Measurements from ENCODE around the gene CDC37.

CDC37 gene

DNA sequence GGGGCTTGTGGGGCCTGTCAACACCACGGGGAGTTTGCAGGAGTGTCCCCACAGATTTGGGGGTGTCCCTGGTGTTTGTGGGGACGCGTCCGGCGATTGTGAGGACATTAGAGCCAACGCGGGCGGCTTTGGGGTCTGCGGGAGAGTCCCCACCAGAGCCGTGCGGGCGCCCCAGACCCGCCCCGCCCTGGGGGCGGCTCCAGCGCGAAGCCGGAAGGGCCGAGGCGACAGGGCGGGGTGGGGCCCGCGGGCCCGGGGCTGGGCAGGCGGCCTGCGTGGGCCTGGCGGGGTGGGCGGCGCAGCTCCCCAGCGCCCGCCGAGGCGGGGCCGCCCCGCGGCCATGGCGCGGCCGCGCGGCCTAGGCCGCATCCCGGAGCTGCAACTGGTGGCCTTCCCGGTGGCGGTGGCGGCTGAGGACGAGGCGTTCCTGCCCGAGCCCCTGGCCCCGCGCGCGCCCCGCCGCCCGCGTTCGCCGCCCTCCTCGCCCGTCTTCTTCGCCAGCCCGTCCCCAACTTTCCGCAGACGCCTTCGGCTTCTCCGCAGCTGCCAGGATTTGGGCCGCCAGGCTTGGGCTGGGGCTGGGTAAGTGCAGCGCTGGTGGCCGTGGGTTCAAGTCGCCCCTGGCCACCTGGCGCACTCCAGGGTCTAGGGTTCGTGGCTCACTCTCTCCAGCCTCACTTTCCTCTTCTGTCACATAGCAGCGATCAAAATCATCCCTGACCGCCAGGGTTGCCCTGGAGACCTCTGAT lies 27.3 kb upstream of the CDC37 start:
- Histone ChIP-seq H2AK5ac (ENCODE audit: low read depth, low read length) (peak overlapping the region; percentile 83), H3K27ac (replicated peaks; ENCODE audit: low read length) (no peak overlapping the region), H3K4me2 (ENCODE audit: insufficient read depth, low read length, poor library complexity, severe bottlenecking) (peak overlapping the region; percentile 43), H3K9me3 (replicated peaks in 1 of 2; ENCODE audit: control insufficient read depth in 2 of 2, insufficient read depth in 1 of 2, low read depth in 1 of 2, low read length in 2 of 2) (peaks cover 0 to 5% of the 10 kb centered on the region in 2 donors), H3K14ac (ENCODE audit: low read length) (peak overlapping the region; percentile 67), H3K36me3 (replicated peaks in 1 of 2; ENCODE audit: control insufficient read depth in 2 of 2, insufficient read depth in 2 of 2, low read length in 2 of 2) (no peaks in the 10 kb centered on the region), H2AFZ (ENCODE audit: low read length) (peak overlapping the region; percentile 48), H3K9ac (ENCODE audit: low read depth, low read length, poor library complexity) (peak overlapping the region; percentile 24), H2BK15ac (ENCODE audit: low read length) (no peak overlapping the region), H3K4me3 (ENCODE audit: low read length in 2 of 2) (peak overlapping the region; percentile 39 to 65), H2BK12ac (ENCODE audit: low read length) (peak overlapping the region; percentile 63), H3K4me1 (ENCODE audit: control insufficient read depth in 2 of 2, insufficient read depth in 1 of 2, low read depth in 1 of 2, low read length in 2 of 2) (peaks cover 6 to 11% of the 10 kb centered on the region in 2 donors), H2BK120ac (ENCODE audit: low read depth, low read length) (no peak overlapping the region), H3K23ac (ENCODE audit: low read depth, low read length, poor library complexity) (peak overlapping the region; percentile 87), H2BK5ac (ENCODE audit: low read length) (no peak overlapping the region), H3K4ac (ENCODE audit: low read length) (peak overlapping the region; percentile 3), H3K18ac (ENCODE audit: low read length) (peak overlapping the region; percentile 93), H4K8ac (ENCODE audit: low read depth, low read length) (no peak overlapping the region), H3K27me3 (ENCODE audit: control insufficient read depth in 3 of 3, insufficient read depth in 3 of 3, low read depth in 1 of 3, low read length in 3 of 3) (peaks cover 17 to 77% (median 66%) of the 10 kb centered on the region in 3 experiments), H4K91ac (ENCODE audit: low read depth, low read length, poor library complexity) (no peak overlapping the region), H3K79me1 (ENCODE audit: low read depth, low read length) (no peaks in the 10 kb centered on the region)
- WGBS, 2 donors (ENCODE audit: extremely low coverage in 2 of 2, insufficient read length in 2 of 2, insufficient replicate concordance in 1 of 2), result no CpG with 5 or more reads among the region's 75 CpGs
- no peak for DNase-seq (ENCODE audit: low spot score)

- no peak overlapping the region for H2BK120ac ChIP-seq (ENCODE audit: low read depth, low read length)
- peaks cover 26 to 90% (median 81%) of the 10 kb centered on the region in 3 experiments for H3K27me3 ChIP-seq (ENCODE audit: control insufficient read depth in 3 of 3, insufficient read depth in 3 of 3, low read depth in 1 of 3, low read length in 3 of 3)
- H3K36me3 ChIP-seq (replicated peaks in 1 of 2; ENCODE audit: control insufficient read depth in 2 of 2, insufficient read depth in 2 of 2, low read length in 2 of 2), result no peaks in the 10 kb centered on the region
- H3K4ac ChIP-seq (ENCODE audit: low read length), result no peak overlapping the region
- H2BK15ac ChIP-seq (ENCODE audit: low read length), result no peak overlapping the region
- no peak overlapping the region for H3K9ac ChIP-seq (ENCODE audit: low read depth, low read length, poor library complexity)
- no peak for DNase-seq (ENCODE audit: low spot score)
- no peak overlapping the region for H3K23ac ChIP-seq (ENCODE audit: low read depth, low read length, poor library complexity)
- H3K18ac ChIP-seq (ENCODE audit: low read length), result no peak overlapping the region
- H3K14ac ChIP-seq (ENCODE audit: low read length), result no peak overlapping the region
- peaks cover 6 to 14% of the 10 kb centered on the region in 2 donors for H3K4me1 ChIP-seq (ENCODE audit: control insufficient read depth in 2 of 2, insufficient read depth in 1 of 2, low read depth in 1 of 2, low read length in 2 of 2)
- H3K27ac ChIP-seq (replicated peaks; ENCODE audit: low read length), result no peak overlapping the region
- H3K9me3 ChIP-seq (replicated peaks in 1 of 2; ENCODE audit: control insufficient read depth in 2 of 2, insufficient read depth in 1 of 2, low read depth in 1 of 2, low read length in 2 of 2), result peaks cover 0 to 5% of the 10 kb centered on the region in 2 donors
- H2BK5ac ChIP-seq (ENCODE audit: low read length), result no peak overlapping the region
- no peaks in the 10 kb centered on the region for H3K79me1 ChIP-seq (ENCODE audit: low read depth, low read length)
- no peak overlapping the region for H3K4me2 ChIP-seq (ENCODE audit: insufficient read depth, low read length, poor library complexity, severe bottlenecking)
- H2AFZ ChIP-seq (ENCODE audit: low read length), result no peak overlapping the region
- H2BK12ac ChIP-seq (ENCODE audit: low read length), result no peak overlapping the region
- no peak overlapping the region for H2AK5ac ChIP-seq (ENCODE audit: low read depth, low read length)
- H4K91ac ChIP-seq (ENCODE audit: low read depth, low read length, poor library complexity), result no peak overlapping the region
- no peak overlapping the region for H4K8ac ChIP-seq (ENCODE audit: low read depth, low read length)
- H3K4me3 ChIP-seq (ENCODE audit: low read length in 2 of 2), result no peak overlapping the region
- 100% methylated on average over 1 of the region's 5 CpGs; no CpG with 5 or more reads in 1 of the 2 donors for WGBS, 2 donors (ENCODE audit: extremely low coverage in 2 of 2, insufficient read length in 2 of 2, insufficient replicate concordance in 1 of 2)
Observed at GRCh38 chr19:10428996-10429381, 25.6 kb upstream of the CDC37 start.

DNA sequence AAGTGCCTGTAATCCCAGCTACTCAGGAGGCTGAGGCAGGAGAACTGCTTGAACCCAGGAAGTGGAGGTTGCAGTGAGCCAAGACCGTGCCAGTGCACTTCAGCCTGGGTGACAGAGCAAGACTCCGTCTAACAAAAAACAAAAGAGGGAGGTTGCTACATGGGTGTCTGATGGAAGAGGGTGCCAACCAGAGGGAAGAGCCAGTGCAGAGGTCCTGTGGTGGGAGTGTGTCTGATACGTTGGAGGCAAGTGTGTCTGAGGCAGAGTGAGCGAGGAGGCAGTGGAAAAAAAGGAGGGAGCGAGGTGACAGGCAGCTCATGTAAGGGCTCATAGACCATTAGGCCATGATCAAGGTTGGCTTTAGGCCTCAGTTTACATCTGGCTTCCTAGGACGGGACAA lies 23.8 kb upstream of the CDC37 start:
- Histone ChIP-seq H2AFZ (ENCODE audit: low read length) (no peak overlapping the region), H3K27ac (replicated peaks; ENCODE audit: low read length) (no peak overlapping the region), H2BK5ac (ENCODE audit: low read length) (no peak overlapping the region), H4K91ac (ENCODE audit: low read depth, low read length, poor library complexity) (no peak overlapping the region), H3K18ac (ENCODE audit: low read length) (no peak overlapping the region), H3K4me2 (ENCODE audit: insufficient read depth, low read length, poor library complexity, severe bottlenecking) (no peak overlapping the region), H2BK15ac (ENCODE audit: low read length) (no peak overlapping the region), H4K8ac (ENCODE audit: low read depth, low read length) (no peak overlapping the region), H3K4ac (ENCODE audit: low read length) (no peak overlapping the region), H2BK12ac (ENCODE audit: low read length) (no peak overlapping the region), H3K4me3 (ENCODE audit: low read length in 2 of 2) (no peak overlapping the region), H2AK5ac (ENCODE audit: low read depth, low read length) (no peak overlapping the region), H2BK120ac (ENCODE audit: low read depth, low read length) (no peak overlapping the region), H3K36me3 (replicated peaks in 1 of 2; ENCODE audit: control insufficient read depth in 2 of 2, insufficient read depth in 2 of 2, low read length in 2 of 2) (no peaks in the 10 kb centered on the region), H3K27me3 (ENCODE audit: control insufficient read depth in 3 of 3, insufficient read depth in 3 of 3, low read depth in 1 of 3, low read length in 3 of 3) (peaks cover 26 to 87% (median 83%) of the 10 kb centered on the region in 3 experiments), H3K79me1 (ENCODE audit: low read depth, low read length) (no peaks in the 10 kb centered on the region), H3K4me1 (ENCODE audit: control insufficient read depth in 2 of 2, insufficient read depth in 1 of 2, low read depth in 1 of 2, low read length in 2 of 2) (peaks cover 0 to 7% of the 10 kb centered on the region in 2 donors), H3K9me3 (replicated peaks in 1 of 2; ENCODE audit: control insufficient read depth in 2 of 2, insufficient read depth in 1 of 2, low read depth in 1 of 2, low read length in 2 of 2) (peaks cover 0 to 5% of the 10 kb centered on the region in 2 donors), H3K14ac (ENCODE audit: low read length) (no peak overlapping the region), H3K9ac (ENCODE audit: low read depth, low read length, poor library complexity) (no peak overlapping the region), H3K23ac (ENCODE audit: low read depth, low read length, poor library complexity) (no peak overlapping the region)
- WGBS, 2 donors (ENCODE audit: extremely low coverage in 2 of 2, insufficient read length in 2 of 2, insufficient replicate concordance in 1 of 2), result no CpG with 5 or more reads among the region's 6 CpGs
- no peak for DNase-seq (ENCODE audit: low spot score)

DNA sequence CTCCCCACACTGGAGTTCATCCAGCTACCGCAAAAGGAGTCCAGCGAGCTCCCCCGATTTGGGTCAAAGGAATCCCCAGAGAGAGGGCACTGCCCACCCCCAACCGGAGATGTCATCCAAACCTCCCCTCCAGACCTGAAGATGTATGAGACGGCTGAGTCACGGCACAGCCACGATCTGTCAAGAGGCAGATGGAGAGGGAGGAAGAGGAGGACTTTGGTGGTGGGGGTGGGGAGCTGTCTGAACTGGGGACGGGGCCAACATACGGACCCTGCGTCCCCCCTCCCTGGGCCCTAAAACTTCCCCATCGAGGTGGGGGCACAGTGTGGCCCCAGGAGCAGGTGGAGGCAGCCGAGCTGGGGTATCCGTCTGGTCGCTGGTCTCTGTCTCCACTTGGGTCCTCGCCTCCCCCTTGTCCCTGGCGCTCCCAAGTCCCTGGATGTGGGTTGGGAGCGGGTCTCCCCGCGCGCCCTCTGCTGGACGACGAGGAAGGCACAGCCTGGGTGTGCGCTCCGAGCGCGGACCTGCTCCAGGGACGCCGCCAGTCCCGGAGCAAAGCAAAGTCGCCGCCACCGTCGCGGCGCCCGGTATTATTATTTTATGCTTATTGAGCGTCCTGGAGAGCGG lies 20.8 kb upstream of the CDC37 start:
- H3K23ac ChIP-seq (ENCODE audit: low read depth, low read length, poor library complexity), result peak overlapping the region; percentile 81
- no peak overlapping the region for H2BK5ac ChIP-seq (ENCODE audit: low read length)
- H3K4me2 ChIP-seq (ENCODE audit: insufficient read depth, low read length, poor library complexity, severe bottlenecking), result peak overlapping the region; percentile 32
- H3K79me1 ChIP-seq (ENCODE audit: low read depth, low read length), result no peaks in the 10 kb centered on the region
- H2AK5ac ChIP-seq (ENCODE audit: low read depth, low read length), result no peak overlapping the region
- no peak overlapping the region for H2BK120ac ChIP-seq (ENCODE audit: low read depth, low read length)
- no peak overlapping the region for H3K4ac ChIP-seq (ENCODE audit: low read length)
- peak overlapping the region in 1 of 2 donors; percentile 61 for H3K4me3 ChIP-seq (ENCODE audit: low read length in 2 of 2)
- H2AFZ ChIP-seq (ENCODE audit: low read length), result peak overlapping the region; percentile 76
- H3K14ac ChIP-seq (ENCODE audit: low read length), result no peak overlapping the region
- peak overlapping the region; percentile 84 for H2BK15ac ChIP-seq (ENCODE audit: low read length)
- H3K18ac ChIP-seq (ENCODE audit: low read length), result peak overlapping the region; percentile 76
- H3K36me3 ChIP-seq (replicated peaks in 1 of 2; ENCODE audit: control insufficient read depth in 2 of 2, insufficient read depth in 2 of 2, low read length in 2 of 2), result no peaks in the 10 kb centered on the region
- peak; percentile 84 for DNase-seq (ENCODE audit: low spot score)
- peaks cover 10 to 20% of the 10 kb centered on the region in 2 donors for H3K4me1 ChIP-seq (ENCODE audit: control insufficient read depth in 2 of 2, insufficient read depth in 1 of 2, low read depth in 1 of 2, low read length in 2 of 2)
- H2BK12ac ChIP-seq (ENCODE audit: low read length), result peak overlapping the region; percentile 16
- no peak overlapping the region for H3K27ac ChIP-seq (replicated peaks; ENCODE audit: low read length)
- peaks cover 17 to 81% (median 79%) of the 10 kb centered on the region in 3 experiments for H3K27me3 ChIP-seq (ENCODE audit: control insufficient read depth in 3 of 3, insufficient read depth in 3 of 3, low read depth in 1 of 3, low read length in 3 of 3)
- no peak overlapping the region for H4K91ac ChIP-seq (ENCODE audit: low read depth, low read length, poor library complexity)
- H3K9me3 ChIP-seq (replicated peaks in 1 of 2; ENCODE audit: control insufficient read depth in 2 of 2, insufficient read depth in 1 of 2, low read depth in 1 of 2, low read length in 2 of 2), result no peaks in the 10 kb centered on the region
- WGBS, 2 donors (ENCODE audit: extremely low coverage in 2 of 2, insufficient read length in 2 of 2, insufficient replicate concordance in 1 of 2), result no CpG with 5 or more reads among the region's 38 CpGs
- no peak overlapping the region for H4K8ac ChIP-seq (ENCODE audit: low read depth, low read length)
- H3K9ac ChIP-seq (ENCODE audit: low read depth, low read length, poor library complexity), result no peak overlapping the region

Data from neuronal stem cell (in vitro differentiated cells).